H1 (cell line): ENCODE measurements around the gene HPD. TPM values are rescaled to one million over a fixed set of nuclear protein-coding genes. Genes with fewer than 3 reads are reported as not detected.

Experiments used
- polyA plus RNA-seq, 7 experiments: library from polyadenylated mRNA; depleted of rRNA in 3 of 7; stranded (reverse) in 5 of 7; unstranded in 2 of 7; fragments of >200 nt in 5 of 7; fragments of 200-250 nt in 2 of 7; gene quantifications; 1 replicate in 5 of 7; 2 replicates in 1 of 7; 4 replicates in 1 of 7; pipeline versions ENCODE4 v1.2.1 to v1.2.3, GENCODE V29; 2011 to 2013; ENCODE audit warnings: missing spikeins in 2 of 7, mixed read lengths in 2 of 7
- total RNA-seq: library from RNA; stranded (reverse); fragmentation: NEBNext Ultra II Directional; extraction: Animal tissue kit (Norgen Biotek cat#: 25700); gene quantifications from 2 replicates; pipeline ENCODE4 v1.2.1, GENCODE V29; 2021
- TF ChIP-seq, protein P1 (sequence below): IDR thresholded peaks from 2 replicates; pipeline ENCODE4 v1.6.1; 2012; ENCODE audit warnings: inconsistent platforms

Gene HPD
- total and polyA plus RNA-seq, 2 of the 8 experiments (the other 6 are each of a cell fraction or from before 2014, with no cell fraction given): 0.48 to 0.56 TPM

- TF ChIP-seq, protein P1, sequence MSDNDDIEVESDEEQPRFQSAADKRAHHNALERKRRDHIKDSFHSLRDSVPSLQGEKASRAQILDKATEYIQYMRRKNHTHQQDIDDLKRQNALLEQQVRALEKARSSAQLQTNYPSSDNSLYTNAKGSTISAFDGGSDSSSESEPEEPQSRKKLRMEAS: no peak
Observed at GRCh38 chr12:121808623-121809022, 50.0 kb downstream of the HPD start (continued).
